Right atrium auricular region (tissue), 2 donors: ENCODE results near the gene SAMD4B. TPM values are rescaled to one million over a fixed set of nuclear protein-coding genes. Genes with fewer than 3 reads are reported as not detected.

ENCODE experiments used
- DNase-seq: peaks from one replicate; pipeline ENCODE4 v3.0.0-alpha.2; 2019; ENCODE audit warnings: low spot score
- H3K27ac ChIP-seq, 2 donors: fragments of 200-600 bp; sonication (generic); 1 replicate in 1 of 2; 2 replicates in 1 of 2; pipeline ENCODE4 v1.5.1; 2016 to 2019
- H3K27me3 ChIP-seq, 2 donors: fragments of 200-600 bp; sonication (generic); one replicate each; pipeline versions ENCODE4 v1.5.1 to v1.6.0; 2017 to 2019
- H3K36me3 ChIP-seq: fragments of 200-600 bp; sonication (generic); one replicate; pipeline ENCODE4 v1.5.1; 2016
- H3K4me1 ChIP-seq, 2 donors: fragments of 200-600 bp; sonication (generic); one replicate each; pipeline versions ENCODE4 v1.5.1 to v1.6.0; 2017 to 2019
- H3K4me3 ChIP-seq, 2 donors: fragments of 200-600 bp; sonication (generic); 1 replicate in 1 of 2; 2 replicates in 1 of 2; pipeline ENCODE4 v1.5.1; 2017 to 2019; ENCODE audit warnings: mild to moderate bottlenecking in 1 of 2, moderate library complexity in 1 of 2
- H3K9me3 ChIP-seq, 2 donors: fragments of 200-600 bp; sonication (generic); one replicate each; pipeline ENCODE4 v1.5.1; 2019
- CTCF ChIP-seq, 2 donors: fragments of 200-600 bp; sonication (generic); IDR thresholded peaks; one replicate each; pipeline ENCODE4 v1.5.1; 2019; ENCODE audit warnings: antibody characterized with exemption in 2 of 2
- total RNA-seq, 2 donors: library from RNA; depleted of rRNA; stranded (reverse); fragments of >200 nt; gene quantifications; one replicate each; pipeline ENCODE4 v1.1.0, GENCODE V29; 2016

Gene SAMD4B
- total RNA-seq, 2 donors from 2014 or later = 48.5 to 97.6 TPM

DNA sequence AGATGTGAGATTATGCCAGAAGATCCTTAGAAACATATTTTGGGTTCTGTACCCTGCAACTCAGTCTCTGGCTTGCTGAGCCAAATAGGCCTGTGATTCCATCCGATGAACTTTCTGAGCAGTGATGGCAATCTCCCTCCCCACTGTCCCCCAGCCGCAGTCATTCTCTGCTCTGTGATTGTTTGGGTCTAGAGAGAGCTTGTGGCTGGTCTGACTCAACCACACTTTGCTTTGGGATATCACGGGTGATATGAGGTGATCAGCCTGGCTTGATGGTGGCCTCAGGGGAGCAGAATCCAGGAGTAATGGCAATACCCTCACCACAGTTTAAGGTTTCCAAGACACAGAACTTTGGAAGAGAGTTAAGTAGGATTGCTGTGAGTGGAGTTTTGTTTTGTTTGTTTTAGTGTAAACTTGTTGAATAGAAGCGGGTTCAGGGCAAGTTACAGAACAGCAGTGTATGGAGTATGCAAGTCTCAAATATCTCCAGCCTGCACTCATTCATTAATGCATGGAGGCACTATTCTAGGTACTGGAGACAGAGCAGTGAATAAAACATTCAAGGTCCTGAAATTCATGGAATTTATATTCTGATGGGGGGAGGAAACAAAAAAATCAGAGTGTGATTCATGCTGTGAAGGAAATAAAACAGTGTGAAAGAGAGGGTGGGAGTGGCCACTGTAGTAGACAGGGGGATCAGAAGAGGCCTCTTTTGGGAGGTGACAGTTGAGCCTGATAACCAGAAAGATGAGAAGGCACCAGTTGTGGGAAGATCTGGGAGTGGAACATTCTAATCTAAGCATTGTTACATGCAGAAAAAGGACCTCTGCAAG lies 5.3 kb downstream of the SAMD4B start:
- Histone ChIP-seq H3K27me3 (no peaks in the 10 kb centered on the region), H3K36me3 (no peaks in the 10 kb centered on the region), H3K27ac (peak overlapping the region; percentile 11 to 26), H3K9me3 (no peaks in the 10 kb centered on the region), H3K4me1 (peaks cover 0 to 59% of the 10 kb centered on the region in 2 donors), H3K4me3 (no peak overlapping the region)
- TF ChIP-seq CTCF (IDR thresholded peaks at IDR 0.05) = no peak
- no peak for DNase-seq

GRCh38 chr19:39349326-39349725 lies 7.1 kb downstream of the SAMD4B start:
- no peak for DNase-seq
- H3K36me3 ChIP-seq = peaks cover 15% of the 10 kb centered on the region
- peaks cover 0 to 42% of the 10 kb centered on the region in 2 donors for H3K4me1 ChIP-seq
- no peaks in the 10 kb centered on the region for H3K27me3 ChIP-seq
- H3K27ac ChIP-seq = no peak overlapping the region
- no peaks in the 10 kb centered on the region for H3K9me3 ChIP-seq
- H3K4me3 ChIP-seq = no peak overlapping the region
- TF ChIP-seq CTCF (IDR thresholded peaks at IDR 0.05) = no peak

- Histone ChIP-seq H3K36me3 (peaks cover 22% of the 10 kb centered on the region), H3K4me3 (no peak overlapping the region), H3K4me1 (peaks cover 0 to 34% of the 10 kb centered on the region in 2 donors), H3K27me3 (no peaks in the 10 kb centered on the region), H3K9me3 (no peaks in the 10 kb centered on the region), H3K27ac (no peak overlapping the region)
- no peak for TF ChIP-seq CTCF (IDR thresholded peaks at IDR 0.05)
- no peak for DNase-seq
These were observed 7.9 kb downstream of the SAMD4B start for GRCh38 chr19:39350156-39350555.

- no peak overlapping the region for H3K27ac ChIP-seq
- no peak for TF ChIP-seq CTCF (IDR thresholded peaks at IDR 0.05)
- H3K9me3 ChIP-seq = no peaks in the 10 kb centered on the region
- no peaks in the 10 kb centered on the region for H3K27me3 ChIP-seq
- peaks cover 36% of the 10 kb centered on the region for H3K36me3 ChIP-seq
- H3K4me3 ChIP-seq = no peak overlapping the region
- H3K4me1 ChIP-seq = peaks cover 0 to 20% of the 10 kb centered on the region in 2 donors
- no peak for DNase-seq
These were observed 9.4 kb downstream of the SAMD4B start for GRCh38 chr19:39351537-39352064.

- Histone ChIP-seq H3K4me1 (peaks cover 0 to 12% of the 10 kb centered on the region in 2 donors), H3K9me3 (no peaks in the 10 kb centered on the region), H3K36me3 (peaks cover 46% of the 10 kb centered on the region), H3K27me3 (no peaks in the 10 kb centered on the region), H3K27ac (no peak overlapping the region), H3K4me3 (no peak overlapping the region)
- no peak for TF ChIP-seq CTCF (IDR thresholded peaks at IDR 0.05)
- no peak for DNase-seq
These were observed 10.4 kb downstream of the SAMD4B start for GRCh38 chr19:39352381-39353255.
